SK-N-SH treated with all-trans-retinoic acid at 6 μM for 48 hours (cell line): ENCODE data around the gene XPOT.

Source experiments
- ATAC-seq: fragments of 200-7000 bp; cut with Tn5 transposase; 3 replicates; pipeline ENCODE4 v1.9.1; 2020; ENCODE audit warnings: mild to moderate bottlenecking, moderate library complexity
- BACH2 ChIP-seq: fragments of 250-450 bp; sonication (Bioruptor Pico); IDR thresholded peaks from 2 replicates; pipeline ENCODE4 v1.9.0; 2021; ENCODE audit warnings: mild to moderate bottlenecking, borderline replicate concordance
- CSRNP3 ChIP-seq: fragments of 250-450 bp; sonication (Bioruptor Pico); IDR thresholded peaks from 2 replicates; pipeline ENCODE4 v1.5.1; 2021; ENCODE audit warnings: mild to moderate bottlenecking, moderate library complexity
- ESRRG ChIP-seq: fragments of 250-450 bp; sonication (Bioruptor Pico); IDR thresholded peaks from 2 replicates; pipeline ENCODE4 v1.6.1; 2021; ENCODE audit warnings: mild to moderate bottlenecking
- GLIS3 ChIP-seq: fragments of 250-450 bp; sonication (Bioruptor Pico); IDR thresholded peaks from 2 replicates; pipeline ENCODE4 v1.5.0; 2020; ENCODE audit warnings: mild to moderate bottlenecking, moderate library complexity
- ISL1 ChIP-seq: fragments of 250-450 bp; sonication (Bioruptor Pico); IDR thresholded peaks from 2 replicates; pipeline ENCODE4 v2.1.2; 2022; ENCODE audit warnings: mild to moderate bottlenecking, moderate library complexity
- OSR1 ChIP-seq: fragments of 250-450 bp; sonication (Bioruptor Pico); IDR thresholded peaks from 2 replicates; pipeline ENCODE4 v1.8.0; 2022; ENCODE audit warnings: moderate library complexity, mild to moderate bottlenecking, inconsistent platforms
- PATZ1 ChIP-seq: fragments of 250-450 bp; sonication (Bioruptor Pico); IDR thresholded peaks from 2 replicates; pipeline ENCODE4 v1.8.0; 2020; ENCODE audit warnings: mild to moderate bottlenecking, moderate library complexity, borderline replicate concordance
- POU6F1 ChIP-seq: fragments of 250-450 bp; sonication (Bioruptor Pico); IDR thresholded peaks from 2 replicates; pipeline ENCODE4 v1.8.0; 2021; ENCODE audit warnings: low read depth, mild to moderate bottlenecking, moderate library complexity, borderline replicate concordance
- PPARA ChIP-seq: fragments of 250-450 bp; sonication (Bioruptor Pico); IDR thresholded peaks from 2 replicates; pipeline ENCODE4 v1.5.0; 2020; ENCODE audit warnings: mild to moderate bottlenecking, borderline replicate concordance
- RARB ChIP-seq: fragments of 250-450 bp; sonication (Bioruptor Pico); IDR thresholded peaks from 2 replicates; pipeline ENCODE4 v1.8.0; 2021; ENCODE audit warnings: mild to moderate bottlenecking, moderate library complexity
- SNAI2 ChIP-seq: fragments of 250-450 bp; sonication (Bioruptor Pico); IDR thresholded peaks from 2 replicates; pipeline ENCODE4 v1.5.0; 2020; ENCODE audit warnings: mild to moderate bottlenecking, moderate library complexity
- TCF4 ChIP-seq: fragments of 250-450 bp; sonication (Bioruptor Pico); IDR thresholded peaks from 2 replicates; pipeline ENCODE4 v1.8.0; 2021; ENCODE audit warnings: mild to moderate bottlenecking, moderate library complexity, borderline replicate concordance
- TOX ChIP-seq: fragments of 250-450 bp; sonication (Bioruptor Pico); IDR thresholded peaks from 2 replicates; pipeline ENCODE4 v1.8.0; 2021; ENCODE audit warnings: mild to moderate bottlenecking, moderate library complexity, borderline replicate concordance
- TSHZ2 ChIP-seq: fragments of 250-450 bp; sonication (Bioruptor Pico); IDR thresholded peaks from 2 replicates; pipeline ENCODE4 v1.5.0; 2020; ENCODE audit warnings: mild to moderate bottlenecking, moderate library complexity
- ZC3H10 ChIP-seq: fragments of 250-450 bp; sonication (Bioruptor Pico); IDR thresholded peaks from 2 replicates; pipeline ENCODE4 v1.5.1; 2021; ENCODE audit warnings: mild to moderate bottlenecking, moderate library complexity
- ZFP3 ChIP-seq: fragments of 250-450 bp; sonication (Bioruptor Pico); IDR thresholded peaks from 2 replicates; pipeline ENCODE4 v1.5.0; 2020; ENCODE audit warnings: mild to moderate bottlenecking, moderate library complexity
- ZNF565 ChIP-seq: fragments of 450-650 bp; formaldehyde crosslinking; conservative IDR thresholded peaks from 2 replicates; pipeline ENCODE4 v1.5.0; 2020; ENCODE audit warnings: low read depth, mild to moderate bottlenecking, moderate library complexity
- ZNF70 ChIP-seq: fragments of 450-650 bp; formaldehyde crosslinking; IDR thresholded peaks from 2 replicates; pipeline ENCODE4 v1.5.0; 2020; ENCODE audit warnings: mild to moderate bottlenecking, moderate library complexity
- ZNF8 ChIP-seq: fragments of 450-650 bp; formaldehyde crosslinking; IDR thresholded peaks from 2 replicates; pipeline ENCODE4 v1.5.0; 2020; ENCODE audit warnings: mild to moderate bottlenecking, moderate library complexity

The XPOT gene

GRCh38 chr12:64445490-64445889 is 41.3 kb downstream of the XPOT start:
- no peak for ATAC-seq
- TF ChIP-seq BACH2 (no peak), SNAI2 (CRISPR knock-in tag) (no peak), ZFP3 (CRISPR knock-in tag) (no peak), OSR1 (CRISPR knock-in tag) (no peak), ESRRG (no peak), ZC3H10 (no peak), ZNF8 (no peak), ZNF565 (CRISPR knock-in tag) (no peak)
- TF ChIP-seq, all 23 proteins: peak for 0

- ATAC-seq, result no peak
- TF ChIP-seq BACH2, result no peak
- TF ChIP-seq ZNF8, result no peak
Observed at GRCh38 chr12:64446295-64446694, 42.1 kb downstream of the XPOT start.

- TF ChIP-seq OSR1 (CRISPR knock-in tag), result no peak
- no peak for TF ChIP-seq RARB
- TF ChIP-seq PPARA, result no peak
- no peak for TF ChIP-seq ZC3H10
- TF ChIP-seq ZNF70 (CRISPR knock-in tag), result no peak
- no peak for TF ChIP-seq TSHZ2 (CRISPR knock-in tag)
- TF ChIP-seq BACH2, result no peak
- TF ChIP-seq SNAI2 (CRISPR knock-in tag), result no peak
- no peak for TF ChIP-seq CSRNP3 (CRISPR knock-in tag)
- no peak for TF ChIP-seq GLIS3 (CRISPR knock-in tag)
- no peak for TF ChIP-seq TOX (CRISPR knock-in tag)
- no peak for TF ChIP-seq POU6F1 (CRISPR knock-in tag)
- TF ChIP-seq ISL1 (CRISPR knock-in tag), result no peak
- TF ChIP-seq ZNF565 (CRISPR knock-in tag), result no peak
- no peak for TF ChIP-seq PATZ1
- no peak for ATAC-seq
Observed at GRCh38 chr12:64450057-64450640, 46.0 kb downstream of the XPOT start.

GRCh38 chr12:64450711-64451486 is 46.7 kb downstream of the XPOT start:
- TF ChIP-seq CSRNP3 (CRISPR knock-in tag), result no peak
- TF ChIP-seq ZFP3 (CRISPR knock-in tag), result no peak
- no peak for TF ChIP-seq TCF4 (CRISPR knock-in tag)
- no peak for TF ChIP-seq SNAI2 (CRISPR knock-in tag)
- TF ChIP-seq ISL1 (CRISPR knock-in tag), result no peak
- no peak for TF ChIP-seq RARB
- peak; percentile 33 for ATAC-seq
